HepG2 (cell line): ENCODE results near the gene TCAP. TPM values are rescaled to one million over a fixed set of nuclear protein-coding genes. Genes with fewer than 3 reads are reported as not detected.

Experiments
- ETV6 ChIP-seq: sonication (generic); formaldehyde crosslinking; conservative IDR thresholded peaks from 2 replicates; pipeline ENCODE4 v1.4.0; 2020; ENCODE audit warnings: missing genetic modification reagents
- IRF1 ChIP-seq: sonication (generic); formaldehyde crosslinking; IDR thresholded peaks from 2 replicates; pipeline ENCODE4 v1.4.0; 2020; ENCODE audit warnings: low read depth, mild to moderate bottlenecking, missing genetic modification reagents
- PCBP2 ChIP-seq: fragments of 200-400 bp; formaldehyde crosslinking; optimal IDR thresholded peaks from 2 replicates; pipeline ENCODE3; 2018; ENCODE audit warnings: low read length, low read depth; ENCODE audit not compliant: poor library complexity, severe bottlenecking
- PHF20 ChIP-seq: sonication (generic); formaldehyde crosslinking; IDR thresholded peaks from 2 replicates; pipeline ENCODE4 v1.5.0; 2020; ENCODE audit warnings: mild to moderate bottlenecking, missing genetic modification reagents
- SP2 ChIP-seq: sonication (generic); formaldehyde crosslinking; IDR thresholded peaks from 2 replicates; pipeline ENCODE4 v1.5.1; 2020; ENCODE audit warnings: mild to moderate bottlenecking, missing genetic modification reagents
- polyA plus RNA-seq, 8 experiments: library from polyadenylated mRNA; depleted of rRNA in 3 of 8; stranded (reverse) in 7 of 8; unstranded in 1 of 8; fragments of >200 nt; fragmentation: Illumina TruSeq in 4 of 8; extraction: Trizol in 4 of 8; gene quantifications; 2 replicates each; pipeline versions ENCODE4 v1.2.1 to v1.2.3, GENCODE V29; 2011 to 2016; ENCODE audit warnings: low read depth in 4 of 8, missing spikeins in 1 of 8, mixed read lengths in 1 of 8; ENCODE audit not compliant: insufficient read depth in 1 of 8
- total RNA-seq, 5 experiments: library from RNA; depleted of rRNA; stranded (reverse); fragments of >200 nt; fragmentation: Illumina TruSeq; extraction: Trizol; gene quantifications; 2 replicates each; pipeline ENCODE4 v1.2.3, GENCODE V29; 2016; ENCODE audit warnings: low read depth in 1 of 5
- TF ChIP-seq, protein P1 (sequence below): sonication (generic); formaldehyde crosslinking; IDR thresholded peaks from 2 replicates; pipeline ENCODE4 v1.4.0; 2020; ENCODE audit warnings: missing genetic modification reagents
- TF ChIP-seq, protein P2 (sequence below): sonication (generic); formaldehyde crosslinking; IDR thresholded peaks from 2 replicates; pipeline ENCODE4 v1.5.1; 2020; ENCODE audit warnings: mild to moderate bottlenecking, missing genetic modification reagents, borderline replicate concordance
- TF ChIP-seq, protein P3 (sequence below): IDR thresholded peaks from 2 replicates; pipeline ENCODE4 v1.4.0; 2020; ENCODE audit warnings: mild to moderate bottlenecking, missing genetic modification reagents

TCAP gene
- total and polyA plus RNA-seq, 2 of the 13 experiments (the other 11 are each of a cell fraction or from before 2014, with no cell fraction given), result 0.24 to 0.65 TPM

DNA sequence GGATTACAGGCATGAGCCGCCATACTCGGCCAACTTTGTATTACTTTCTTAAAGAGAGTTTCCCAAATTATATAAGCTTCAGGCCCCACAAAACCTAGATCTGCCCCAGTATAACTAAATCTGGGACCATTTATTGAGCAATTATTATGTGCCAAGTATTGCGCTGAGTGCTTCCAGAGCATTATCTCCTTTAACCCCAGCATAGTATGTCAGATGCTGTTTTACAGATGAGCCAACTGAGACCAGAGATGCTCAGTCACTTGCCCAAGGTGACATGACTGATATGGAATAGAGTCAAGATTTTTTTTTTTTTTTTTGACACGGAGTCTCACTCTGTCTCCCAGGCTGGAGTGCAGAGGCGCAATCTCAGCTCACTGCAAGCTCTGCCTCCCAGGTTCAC is 32.8 kb downstream of the TCAP start (continued):
- TF ChIP-seq IRF1 (no peak), SP2 (CRISPR knock-in tag) (no peak), PCBP2 (no peak), PHF20 (CRISPR knock-in tag) (no peak), ETV6 (CRISPR knock-in tag) (no peak)
- TF ChIP-seq, protein P1, sequence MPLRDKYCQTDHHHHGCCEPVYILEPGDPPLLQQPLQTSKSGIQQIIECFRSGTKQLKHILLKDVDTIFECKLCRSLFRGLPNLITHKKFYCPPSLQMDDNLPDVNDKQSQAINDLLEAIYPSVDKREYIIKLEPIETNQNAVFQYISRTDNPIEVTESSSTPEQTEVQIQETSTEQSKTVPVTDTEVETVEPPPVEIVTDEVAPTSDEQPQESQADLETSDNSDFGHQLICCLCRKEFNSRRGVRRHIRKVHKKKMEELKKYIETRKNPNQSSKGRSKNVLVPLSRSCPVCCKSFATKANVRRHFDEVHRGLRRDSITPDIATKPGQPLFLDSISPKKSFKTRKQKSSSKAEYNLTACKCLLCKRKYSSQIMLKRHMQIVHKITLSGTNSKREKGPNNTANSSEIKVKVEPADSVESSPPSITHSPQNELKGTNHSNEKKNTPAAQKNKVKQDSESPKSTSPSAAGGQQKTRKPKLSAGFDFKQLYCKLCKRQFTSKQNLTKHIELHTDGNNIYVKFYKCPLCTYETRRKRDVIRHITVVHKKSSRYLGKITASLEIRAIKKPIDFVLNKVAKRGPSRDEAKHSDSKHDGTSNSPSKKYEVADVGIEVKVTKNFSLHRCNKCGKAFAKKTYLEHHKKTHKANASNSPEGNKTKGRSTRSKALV (CRISPR knock-in tag), result no peak
- TF ChIP-seq, protein P2, sequence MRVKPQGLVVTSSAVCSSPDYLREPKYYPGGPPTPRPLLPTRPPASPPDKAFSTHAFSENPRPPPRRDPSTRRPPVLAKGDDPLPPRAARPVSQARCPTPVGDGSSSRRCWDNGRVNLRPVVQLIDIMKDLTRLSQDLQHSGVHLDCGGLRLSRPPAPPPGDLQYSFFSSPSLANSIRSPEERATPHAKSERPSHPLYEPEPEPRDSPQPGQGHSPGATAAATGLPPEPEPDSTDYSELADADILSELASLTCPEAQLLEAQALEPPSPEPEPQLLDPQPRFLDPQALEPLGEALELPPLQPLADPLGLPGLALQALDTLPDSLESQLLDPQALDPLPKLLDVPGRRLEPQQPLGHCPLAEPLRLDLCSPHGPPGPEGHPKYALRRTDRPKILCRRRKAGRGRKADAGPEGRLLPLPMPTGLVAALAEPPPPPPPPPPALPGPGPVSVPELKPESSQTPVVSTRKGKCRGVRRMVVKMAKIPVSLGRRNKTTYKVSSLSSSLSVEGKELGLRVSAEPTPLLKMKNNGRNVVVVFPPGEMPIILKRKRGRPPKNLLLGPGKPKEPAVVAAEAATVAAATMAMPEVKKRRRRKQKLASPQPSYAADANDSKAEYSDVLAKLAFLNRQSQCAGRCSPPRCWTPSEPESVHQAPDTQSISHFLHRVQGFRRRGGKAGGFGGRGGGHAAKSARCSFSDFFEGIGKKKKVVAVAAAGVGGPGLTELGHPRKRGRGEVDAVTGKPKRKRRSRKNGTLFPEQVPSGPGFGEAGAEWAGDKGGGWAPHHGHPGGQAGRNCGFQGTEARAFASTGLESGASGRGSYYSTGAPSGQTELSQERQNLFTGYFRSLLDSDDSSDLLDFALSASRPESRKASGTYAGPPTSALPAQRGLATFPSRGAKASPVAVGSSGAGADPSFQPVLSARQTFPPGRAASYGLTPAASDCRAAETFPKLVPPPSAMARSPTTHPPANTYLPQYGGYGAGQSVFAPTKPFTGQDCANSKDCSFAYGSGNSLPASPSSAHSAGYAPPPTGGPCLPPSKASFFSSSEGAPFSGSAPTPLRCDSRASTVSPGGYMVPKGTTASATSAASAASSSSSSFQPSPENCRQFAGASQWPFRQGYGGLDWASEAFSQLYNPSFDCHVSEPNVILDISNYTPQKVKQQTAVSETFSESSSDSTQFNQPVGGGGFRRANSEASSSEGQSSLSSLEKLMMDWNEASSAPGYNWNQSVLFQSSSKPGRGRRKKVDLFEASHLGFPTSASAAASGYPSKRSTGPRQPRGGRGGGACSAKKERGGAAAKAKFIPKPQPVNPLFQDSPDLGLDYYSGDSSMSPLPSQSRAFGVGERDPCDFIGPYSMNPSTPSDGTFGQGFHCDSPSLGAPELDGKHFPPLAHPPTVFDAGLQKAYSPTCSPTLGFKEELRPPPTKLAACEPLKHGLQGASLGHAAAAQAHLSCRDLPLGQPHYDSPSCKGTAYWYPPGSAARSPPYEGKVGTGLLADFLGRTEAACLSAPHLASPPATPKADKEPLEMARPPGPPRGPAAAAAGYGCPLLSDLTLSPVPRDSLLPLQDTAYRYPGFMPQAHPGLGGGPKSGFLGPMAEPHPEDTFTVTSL (CRISPR knock-in tag), result no peak
- TF ChIP-seq, protein P3, sequence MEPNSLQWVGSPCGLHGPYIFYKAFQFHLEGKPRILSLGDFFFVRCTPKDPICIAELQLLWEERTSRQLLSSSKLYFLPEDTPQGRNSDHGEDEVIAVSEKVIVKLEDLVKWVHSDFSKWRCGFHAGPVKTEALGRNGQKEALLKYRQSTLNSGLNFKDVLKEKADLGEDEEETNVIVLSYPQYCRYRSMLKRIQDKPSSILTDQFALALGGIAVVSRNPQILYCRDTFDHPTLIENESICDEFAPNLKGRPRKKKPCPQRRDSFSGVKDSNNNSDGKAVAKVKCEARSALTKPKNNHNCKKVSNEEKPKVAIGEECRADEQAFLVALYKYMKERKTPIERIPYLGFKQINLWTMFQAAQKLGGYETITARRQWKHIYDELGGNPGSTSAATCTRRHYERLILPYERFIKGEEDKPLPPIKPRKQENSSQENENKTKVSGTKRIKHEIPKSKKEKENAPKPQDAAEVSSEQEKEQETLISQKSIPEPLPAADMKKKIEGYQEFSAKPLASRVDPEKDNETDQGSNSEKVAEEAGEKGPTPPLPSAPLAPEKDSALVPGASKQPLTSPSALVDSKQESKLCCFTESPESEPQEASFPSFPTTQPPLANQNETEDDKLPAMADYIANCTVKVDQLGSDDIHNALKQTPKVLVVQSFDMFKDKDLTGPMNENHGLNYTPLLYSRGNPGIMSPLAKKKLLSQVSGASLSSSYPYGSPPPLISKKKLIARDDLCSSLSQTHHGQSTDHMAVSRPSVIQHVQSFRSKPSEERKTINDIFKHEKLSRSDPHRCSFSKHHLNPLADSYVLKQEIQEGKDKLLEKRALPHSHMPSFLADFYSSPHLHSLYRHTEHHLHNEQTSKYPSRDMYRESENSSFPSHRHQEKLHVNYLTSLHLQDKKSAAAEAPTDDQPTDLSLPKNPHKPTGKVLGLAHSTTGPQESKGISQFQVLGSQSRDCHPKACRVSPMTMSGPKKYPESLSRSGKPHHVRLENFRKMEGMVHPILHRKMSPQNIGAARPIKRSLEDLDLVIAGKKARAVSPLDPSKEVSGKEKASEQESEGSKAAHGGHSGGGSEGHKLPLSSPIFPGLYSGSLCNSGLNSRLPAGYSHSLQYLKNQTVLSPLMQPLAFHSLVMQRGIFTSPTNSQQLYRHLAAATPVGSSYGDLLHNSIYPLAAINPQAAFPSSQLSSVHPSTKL (CRISPR knock-in tag), result no peak
